GM12864 (cell line): ENCODE data around the gene CELF2.

Experiments
- DNase-seq: peaks from one replicate; pipeline ENCODE4 v3.0.0-alpha.2; 2011; ENCODE audit warnings: low read depth
- H3K4me3 ChIP-seq: 2 replicates; pipeline ENCODE4 v1.5.1; 2011; ENCODE audit warnings: mild to moderate bottlenecking, low read depth, low read length, control low read depth
- CTCF ChIP-seq: IDR thresholded peaks from 2 replicates; pipeline ENCODE4 v1.5.1; 2011; ENCODE audit warnings: low read depth, mild to moderate bottlenecking, moderate library complexity, low read length, control low read depth, inconsistent platforms; ENCODE audit errors: missing control alignments

CELF2 gene

GRCh38 chr10:11245095-11245479 lies 227.4 kb downstream of the CELF2 start:
- no peak for TF ChIP-seq CTCF
- no peak for DNase-seq
- H3K4me3 ChIP-seq, result no peak overlapping the region; the same call in 1 of the 2 replicates

DNA sequence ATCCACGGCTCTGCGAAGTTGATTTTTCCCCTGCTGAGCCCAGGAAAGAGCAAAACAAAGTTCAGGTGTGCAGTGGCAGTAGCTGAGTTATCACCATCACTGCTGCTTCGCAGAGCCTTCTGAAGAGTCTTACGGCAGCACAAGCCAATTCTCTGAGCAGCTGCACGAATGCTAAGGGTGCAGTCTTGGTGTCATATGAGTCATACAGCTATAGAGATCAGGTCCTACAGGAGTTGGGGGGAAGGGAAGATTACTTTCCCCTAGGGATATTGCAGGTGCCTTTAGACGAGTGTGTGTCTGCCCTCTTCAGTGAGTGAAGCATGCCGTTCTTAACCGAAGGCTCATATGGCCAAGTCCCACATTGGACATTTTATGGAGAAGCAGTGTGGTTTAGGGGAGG lies 227.8 kb downstream of the CELF2 start:
- no peak for TF ChIP-seq CTCF
- no peak overlapping the region; the same call in 1 of the 2 replicates for H3K4me3 ChIP-seq
- DNase-seq, result no peak

DNA sequence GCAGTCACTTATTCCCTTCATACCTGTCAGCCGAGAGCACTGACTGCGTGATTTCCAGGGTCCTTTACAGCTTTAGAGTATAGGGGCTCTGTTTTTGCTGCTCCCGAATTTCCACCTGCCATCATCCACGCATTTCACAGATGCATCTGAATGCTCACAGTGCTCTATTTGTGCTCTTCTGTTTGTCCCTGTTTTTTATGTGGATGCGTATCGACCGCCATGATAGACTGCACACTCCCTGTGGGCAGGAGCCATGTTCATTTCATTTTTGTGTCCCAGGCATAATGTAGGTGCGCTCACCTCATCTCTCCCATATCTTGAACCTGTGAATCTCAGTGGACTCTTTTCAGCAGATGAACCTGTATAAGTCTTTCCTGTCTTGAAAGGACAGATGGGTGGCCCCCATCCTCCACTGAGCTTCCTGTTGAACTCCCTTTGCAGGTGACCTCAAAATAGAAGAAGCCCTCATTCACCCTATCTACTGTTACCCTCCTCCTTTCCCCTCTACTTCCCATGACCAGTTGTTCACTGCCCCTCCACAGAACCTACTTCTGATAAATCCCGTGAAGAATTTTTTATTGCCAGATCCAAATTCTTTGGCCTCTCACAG lies 228.4 kb downstream of the CELF2 start:
- TF ChIP-seq CTCF, result no peak
- no peak overlapping the region for H3K4me3 ChIP-seq
- DNase-seq, result no peak

DNA sequence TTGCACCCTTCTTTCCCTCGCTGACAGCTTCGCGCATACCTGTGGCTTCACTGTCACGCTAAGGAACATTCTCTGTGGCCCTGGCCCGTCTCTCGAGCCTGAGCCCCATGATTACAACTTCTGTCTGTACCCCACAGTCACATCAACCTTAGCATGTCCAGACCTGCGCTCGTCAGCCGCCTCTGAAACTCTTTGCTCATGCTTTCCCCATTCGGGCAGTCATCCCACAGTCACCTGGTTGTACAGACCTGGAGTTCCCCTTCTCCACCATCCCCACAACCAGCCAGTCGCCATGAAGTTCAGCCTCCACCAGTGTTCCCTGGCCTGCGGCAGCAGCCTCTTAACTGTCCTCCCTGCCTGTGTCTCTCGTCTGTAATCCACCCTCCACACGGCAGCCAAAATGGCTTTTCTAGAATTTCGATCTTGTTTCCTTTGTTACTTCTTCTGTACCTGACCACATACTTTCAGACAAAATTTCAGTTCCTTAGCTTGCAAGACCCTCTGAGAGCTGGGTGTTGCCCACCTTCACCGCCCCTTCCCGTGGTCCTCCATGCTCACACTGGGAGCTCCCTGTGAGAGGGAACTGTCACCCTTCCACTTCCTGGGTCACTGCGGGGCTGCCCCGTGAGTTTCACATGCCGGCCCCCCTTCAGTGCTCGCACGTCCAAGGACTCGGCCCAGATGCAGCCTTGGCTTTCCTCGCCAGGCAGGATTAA lies 229.2 kb downstream of the CELF2 start:
- no peak overlapping the region for H3K4me3 ChIP-seq
- no peak for DNase-seq

GRCh38 chr10:11249152-11249807 lies 231.6 kb downstream of the CELF2 start:
- no peak for TF ChIP-seq CTCF
- H3K4me3 ChIP-seq, result no peak overlapping the region
- no peak for DNase-seq

More for the DNA sequence above, 229.2 kb downstream of the CELF2 start:
- TF ChIP-seq CTCF, result no peak

DNA sequence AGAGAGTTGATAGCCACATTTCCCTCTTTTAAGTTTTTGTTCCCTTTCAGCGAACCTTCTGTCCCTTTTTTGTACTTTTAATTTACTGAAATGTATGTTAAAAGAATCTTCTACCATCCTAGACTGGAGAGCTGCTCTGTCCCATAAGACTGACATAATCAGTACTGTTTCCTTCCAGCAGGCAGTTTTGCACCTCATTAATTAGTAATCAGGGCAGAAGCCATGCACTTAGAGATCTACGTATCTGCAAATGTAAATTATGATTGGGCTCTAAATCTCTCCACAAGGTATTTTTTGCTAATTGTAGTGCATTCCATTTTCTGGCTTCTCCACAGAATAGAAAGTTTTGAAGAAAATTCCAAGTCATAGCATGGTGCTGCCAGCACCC lies 232.1 kb downstream of the CELF2 start:
- no peak for TF ChIP-seq CTCF
- DNase-seq, result no peak
- no peak overlapping the region for H3K4me3 ChIP-seq
